GM12878 (cell line): ENCODE measurements around the gene SLC13A4.

ENCODE experiments used
- MYC ChIP-seq: IDR thresholded peaks from 2 replicates; pipeline ENCODE4 v1.6.1; 2011; ENCODE audit warnings: mild to moderate bottlenecking, low read length, moderate library complexity, inconsistent platforms; ENCODE audit not compliant: insufficient read depth, insufficient replicate concordance, insufficient read length, severe bottlenecking
- POLR2A ChIP-seq: IDR thresholded peaks from 2 replicates; pipeline ENCODE4 v1.6.1; 2011; ENCODE audit warnings: low read depth, mild to moderate bottlenecking, low read length
- POLR2AphosphoS2 ChIP-seq: IDR thresholded peaks from 2 replicates; pipeline ENCODE4 v1.6.1; 2011; ENCODE audit warnings: low read depth, mild to moderate bottlenecking, low read length, improper control_type of control experiment, moderate library complexity
- POLR2AphosphoS5 ChIP-seq: IDR thresholded peaks from 2 replicates; pipeline ENCODE4 v1.6.1; 2011; ENCODE audit warnings: mild to moderate bottlenecking, low read length, inconsistent platforms
- RELB ChIP-seq: fragments of 450-650 bp; IDR thresholded peaks from 2 replicates; pipeline ENCODE4 v1.6.1; 2017; ENCODE audit warnings: low read depth, mild to moderate bottlenecking, moderate library complexity
- SPI1 ChIP-seq: IDR thresholded peaks from 2 replicates; pipeline ENCODE4 v1.6.1; 2011; ENCODE audit warnings: low read depth, mild to moderate bottlenecking, low read length, moderate library complexity, borderline replicate concordance; ENCODE audit not compliant: insufficient read depth
- SREBF1 ChIP-seq: IDR thresholded peaks from 2 replicates; pipeline ENCODE4 v1.6.1; 2012; ENCODE audit warnings: mild to moderate bottlenecking, low read length
- ZNF217 ChIP-seq: fragments of 450-650 bp; IDR thresholded peaks from 2 replicates; pipeline ENCODE4 v1.6.1; 2017; ENCODE audit warnings: antibody characterized with exemption, mild to moderate bottlenecking
- TF ChIP-seq, protein P1 (sequence below): fragments of 450-650 bp; IDR thresholded peaks from 2 replicates; pipeline ENCODE4 v1.6.1; 2017; ENCODE audit warnings: mild to moderate bottlenecking
- TF ChIP-seq, protein P2 (sequence below), 3 experiments: IDR thresholded peaks in 2 of 3; conservative IDR thresholded peaks in 1 of 3; 2 replicates each; pipeline ENCODE4 v1.5.1; 2011; ENCODE audit warnings: low read depth in 3 of 3, low read length in 3 of 3, mild to moderate bottlenecking in 3 of 3, control low read depth in 2 of 3, moderate library complexity in 2 of 3, inconsistent platforms in 1 of 3, mixed read lengths in 1 of 3; ENCODE audit not compliant: control insufficient read depth in 2 of 3, insufficient read depth in 1 of 3; ENCODE audit errors: extremely low read depth in 1 of 3

DNA sequence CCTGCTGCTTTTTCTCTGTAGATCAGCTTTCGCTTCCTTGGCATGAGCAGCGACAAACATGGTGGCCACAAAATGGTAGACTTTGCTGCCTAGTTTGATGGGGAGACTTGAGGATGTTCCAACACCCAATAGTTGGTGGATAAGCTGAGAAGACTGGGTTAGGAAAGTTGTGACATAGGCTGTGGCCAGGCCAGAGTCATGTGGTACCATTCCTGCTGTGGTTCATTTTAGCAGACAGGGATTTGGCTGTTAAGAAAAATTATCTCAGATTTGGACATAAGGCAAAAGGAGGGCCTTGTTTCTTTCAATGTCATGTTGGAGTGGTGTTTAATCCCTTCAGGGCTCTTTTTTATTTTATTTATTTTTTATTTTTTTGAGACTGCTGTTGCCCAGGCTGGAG lies 47.2 kb upstream of the SLC13A4 start:
- TF ChIP-seq SPI1 (no peak), POLR2AphosphoS2 (no peak), POLR2AphosphoS5 (no peak), POLR2A (no peak), SREBF1 (no peak), ZNF217 (no peak), RELB (no peak), MYC (no peak)
- TF ChIP-seq, protein P1, sequence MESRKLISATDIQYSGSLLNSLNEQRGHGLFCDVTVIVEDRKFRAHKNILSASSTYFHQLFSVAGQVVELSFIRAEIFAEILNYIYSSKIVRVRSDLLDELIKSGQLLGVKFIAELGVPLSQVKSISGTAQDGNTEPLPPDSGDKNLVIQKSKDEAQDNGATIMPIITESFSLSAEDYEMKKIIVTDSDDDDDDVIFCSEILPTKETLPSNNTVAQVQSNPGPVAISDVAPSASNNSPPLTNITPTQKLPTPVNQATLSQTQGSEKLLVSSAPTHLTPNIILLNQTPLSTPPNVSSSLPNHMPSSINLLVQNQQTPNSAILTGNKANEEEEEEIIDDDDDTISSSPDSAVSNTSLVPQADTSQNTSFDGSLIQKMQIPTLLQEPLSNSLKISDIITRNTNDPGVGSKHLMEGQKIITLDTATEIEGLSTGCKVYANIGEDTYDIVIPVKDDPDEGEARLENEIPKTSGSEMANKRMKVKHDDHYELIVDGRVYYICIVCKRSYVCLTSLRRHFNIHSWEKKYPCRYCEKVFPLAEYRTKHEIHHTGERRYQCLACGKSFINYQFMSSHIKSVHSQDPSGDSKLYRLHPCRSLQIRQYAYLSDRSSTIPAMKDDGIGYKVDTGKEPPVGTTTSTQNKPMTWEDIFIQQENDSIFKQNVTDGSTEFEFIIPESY, result no peak
- TF ChIP-seq, protein P2, sequence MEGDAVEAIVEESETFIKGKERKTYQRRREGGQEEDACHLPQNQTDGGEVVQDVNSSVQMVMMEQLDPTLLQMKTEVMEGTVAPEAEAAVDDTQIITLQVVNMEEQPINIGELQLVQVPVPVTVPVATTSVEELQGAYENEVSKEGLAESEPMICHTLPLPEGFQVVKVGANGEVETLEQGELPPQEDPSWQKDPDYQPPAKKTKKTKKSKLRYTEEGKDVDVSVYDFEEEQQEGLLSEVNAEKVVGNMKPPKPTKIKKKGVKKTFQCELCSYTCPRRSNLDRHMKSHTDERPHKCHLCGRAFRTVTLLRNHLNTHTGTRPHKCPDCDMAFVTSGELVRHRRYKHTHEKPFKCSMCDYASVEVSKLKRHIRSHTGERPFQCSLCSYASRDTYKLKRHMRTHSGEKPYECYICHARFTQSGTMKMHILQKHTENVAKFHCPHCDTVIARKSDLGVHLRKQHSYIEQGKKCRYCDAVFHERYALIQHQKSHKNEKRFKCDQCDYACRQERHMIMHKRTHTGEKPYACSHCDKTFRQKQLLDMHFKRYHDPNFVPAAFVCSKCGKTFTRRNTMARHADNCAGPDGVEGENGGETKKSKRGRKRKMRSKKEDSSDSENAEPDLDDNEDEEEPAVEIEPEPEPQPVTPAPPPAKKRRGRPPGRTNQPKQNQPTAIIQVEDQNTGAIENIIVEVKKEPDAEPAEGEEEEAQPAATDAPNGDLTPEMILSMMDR (IDR thresholded peaks at IDR 0.05 in 2 of 3, conservative IDR thresholded peaks at IDR 0.05 in 1 of 3; ENCODE audit: control insufficient read depth in 2 of 3, extremely low read depth in 1 of 3, insufficient read depth in 1 of 3, low read depth in 3 of 3, low read length in 3 of 3), result no peak
